HG02852 (cell line): Measurements from ENCODE around the gene MEOX1.

Experiments used
- ATAC-seq: cut with Tn5 transposase; IDR thresholded peaks from one replicate; pipeline ENCODE4 v1.9.1; 2021; ENCODE audit warnings: mild to moderate bottlenecking, moderate library complexity; ENCODE audit not compliant: unreplicated experiment

MEOX1 gene

GRCh38 chr17:43658900-43659299 is 2.8 kb downstream of the MEOX1 start:
- ATAC-seq: no peak

DNA sequence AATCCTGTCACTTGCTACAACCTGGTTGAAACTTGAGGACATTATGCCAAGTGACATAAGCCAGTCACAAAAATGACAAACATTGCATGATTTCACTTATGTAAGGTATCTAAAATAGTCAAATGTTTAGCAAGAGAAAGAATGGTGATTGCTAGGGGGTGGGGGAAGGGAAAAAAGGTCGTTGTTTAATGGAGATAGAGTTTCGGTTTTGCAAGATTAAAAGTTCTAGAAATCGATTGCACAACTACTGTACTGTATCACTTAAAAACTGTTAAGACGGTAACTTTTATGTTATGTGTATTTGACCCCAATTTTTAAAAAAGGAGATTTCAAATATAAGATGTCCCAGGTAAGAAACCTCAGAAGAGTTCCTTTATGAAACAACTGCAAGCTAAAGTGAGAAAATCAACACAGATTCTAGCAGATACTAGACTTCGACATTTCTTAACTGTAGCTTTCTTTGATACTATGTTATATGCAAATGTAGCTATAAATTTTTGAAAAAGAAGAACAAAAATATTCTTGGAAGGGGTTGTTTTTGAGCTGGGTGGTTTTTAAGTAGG is 5.9 kb downstream of the MEOX1 start:
- ATAC-seq: no peak

- no peak for ATAC-seq
Measured at GRCh38 chr17:43652124-43652480, 9.6 kb downstream of the MEOX1 start.

GRCh38 chr17:43650471-43650870 is 11.3 kb downstream of the MEOX1 start:
- no peak for ATAC-seq

- ATAC-seq: no peak
Measured at GRCh38 chr17:43648916-43649315, 12.8 kb downstream of the MEOX1 start.

DNA sequence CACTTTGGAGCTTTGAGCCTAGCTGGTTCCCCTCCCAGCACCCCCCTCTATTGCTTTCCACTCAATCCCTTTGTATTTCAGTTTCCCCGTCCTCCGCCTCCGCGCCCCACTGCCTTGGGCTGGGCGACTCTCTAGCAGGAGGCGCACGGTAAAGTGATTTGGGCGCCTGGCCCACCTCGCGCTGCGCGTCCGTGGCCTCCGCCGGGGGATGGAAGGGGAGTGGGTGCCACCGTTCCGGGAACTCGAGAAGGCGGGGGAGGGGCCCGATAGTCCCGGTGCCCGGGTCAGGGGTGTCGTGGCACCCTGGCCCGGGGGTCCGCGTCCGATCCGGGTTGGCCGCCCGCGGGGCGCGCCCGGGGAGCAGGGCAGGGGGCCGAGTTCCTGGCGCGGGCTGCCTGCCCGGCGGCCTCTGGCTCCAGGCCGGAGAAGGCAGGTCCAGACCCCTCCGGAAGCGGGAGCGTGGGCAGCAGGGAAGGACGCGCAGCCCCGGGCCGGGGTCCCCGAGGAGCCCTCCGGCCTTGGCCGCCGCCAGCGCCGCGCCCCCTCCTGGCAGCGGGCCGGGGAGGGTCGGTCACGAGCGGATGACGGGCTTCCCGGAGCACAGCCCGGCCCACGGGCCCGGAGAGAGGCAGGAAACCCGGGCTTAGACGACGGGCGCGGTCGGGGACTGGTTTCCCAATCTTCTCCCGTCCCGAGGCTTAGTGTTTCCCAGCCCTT is 15.8 kb downstream of the MEOX1 start:
- ATAC-seq: no peak

GRCh38 chr17:43645450-43645764 is 16.3 kb downstream of the MEOX1 start:
- ATAC-seq: no peak

GRCh38 chr17:43644081-43644480 is 17.6 kb downstream of the MEOX1 start:
- no peak for ATAC-seq

DNA sequence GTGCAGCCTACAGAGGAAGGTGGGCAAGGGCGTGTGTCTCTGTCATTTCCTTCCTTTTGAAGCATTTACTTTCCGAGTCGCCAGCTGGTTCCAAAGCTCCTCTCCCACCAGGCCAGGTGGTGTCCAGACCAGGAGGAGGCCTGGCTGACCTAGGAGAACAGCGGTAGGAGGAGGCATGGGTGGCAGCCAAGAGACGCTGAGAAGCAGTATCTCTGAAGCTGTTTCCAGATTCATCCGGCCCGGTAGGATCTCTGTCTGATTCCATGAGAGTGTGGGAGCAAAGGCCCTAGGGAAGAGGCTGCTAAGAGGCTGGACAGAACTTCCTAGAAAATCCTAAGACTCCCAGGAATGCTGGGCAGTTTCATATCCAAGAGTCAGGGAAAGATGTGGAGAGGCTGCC is 20.3 kb downstream of the MEOX1 start:
- no peak for ATAC-seq

DNA sequence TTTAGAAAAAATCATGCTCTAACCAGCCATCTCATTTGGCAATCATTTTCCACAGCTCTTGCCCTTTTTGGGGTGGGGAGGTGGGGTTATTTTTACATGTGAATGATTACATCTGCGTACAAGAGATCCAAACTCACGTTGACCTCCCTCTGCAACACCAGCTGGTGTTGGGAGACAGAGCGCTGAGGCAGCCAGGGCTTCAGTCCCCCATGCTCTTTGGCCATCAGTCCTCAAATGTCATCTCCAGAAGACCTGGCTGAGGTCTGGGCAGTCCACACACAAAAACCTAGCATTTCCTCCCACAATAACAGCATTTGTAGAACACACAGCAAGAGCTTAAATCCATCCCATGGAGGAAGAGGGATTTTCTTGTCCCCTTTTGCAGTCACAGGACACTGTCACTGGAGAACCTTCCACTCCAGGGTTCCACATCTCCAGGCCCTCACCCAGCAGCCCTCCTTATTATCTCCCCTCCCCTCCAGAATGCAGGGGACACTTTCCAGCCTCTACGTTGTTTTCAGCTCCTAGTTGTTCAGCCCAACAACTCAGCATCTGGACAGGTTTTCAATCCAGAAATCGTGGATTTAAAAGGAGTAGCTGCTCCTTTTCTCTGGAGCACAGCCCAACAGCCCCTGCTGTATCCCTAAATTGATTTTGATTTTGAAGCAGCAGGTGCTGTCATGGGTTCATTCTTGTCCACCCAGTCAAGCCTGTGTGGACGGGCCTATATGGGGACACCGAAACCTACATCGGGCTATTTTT is 21.1 kb downstream of the MEOX1 start:
- ATAC-seq: no peak

GRCh38 chr17:43637563-43638323 is 24.0 kb downstream of the MEOX1 start:
- no peak for ATAC-seq

DNA sequence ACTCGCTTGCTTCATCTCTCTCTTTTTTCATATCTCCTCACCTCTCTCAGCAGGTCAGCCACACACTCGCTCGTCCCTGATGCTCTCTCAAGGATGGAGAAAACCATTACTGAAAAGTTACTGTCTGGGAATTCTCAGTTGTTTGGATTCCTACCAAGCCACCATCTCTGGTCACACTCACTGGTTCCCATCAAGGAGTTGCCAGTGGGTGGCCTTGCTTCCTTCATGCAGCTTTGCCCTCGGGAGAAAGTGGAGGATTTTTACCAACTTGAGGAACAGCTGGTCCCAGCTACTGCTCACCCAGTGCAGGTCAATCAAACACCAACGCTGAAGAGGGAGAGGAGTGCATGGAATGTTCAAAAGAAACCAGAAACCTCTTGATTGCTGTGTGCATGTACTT is 25.3 kb downstream of the MEOX1 start:
- ATAC-seq: no peak

DNA sequence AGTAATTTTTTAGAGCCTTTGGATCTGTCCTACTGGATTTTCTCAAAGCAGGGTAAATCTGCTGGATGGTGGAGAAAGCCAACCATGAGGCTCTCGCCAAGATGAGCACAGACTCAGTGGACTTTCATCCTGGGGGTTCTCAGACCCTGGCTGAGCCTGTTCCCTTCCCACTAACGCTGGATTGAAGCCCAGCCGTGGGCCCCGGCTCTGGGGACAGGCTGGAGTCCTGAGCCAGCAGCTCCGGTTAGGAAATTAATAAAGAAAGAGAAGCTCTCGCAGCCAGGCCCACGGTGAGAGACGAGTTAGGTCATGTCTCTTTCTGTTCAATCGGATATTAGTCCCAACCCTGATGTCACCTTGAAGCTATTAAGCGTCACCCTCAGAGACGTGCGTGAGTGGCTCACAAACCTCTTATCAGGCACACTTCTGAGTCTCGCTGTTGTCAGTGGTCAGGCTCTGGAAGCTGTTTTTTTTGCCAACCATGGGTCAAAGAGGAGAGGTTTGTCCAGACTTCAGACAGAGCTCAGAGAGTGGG is 27.1 kb downstream of the MEOX1 start:
- no peak for ATAC-seq

GRCh38 chr17:43632221-43632620 is 29.5 kb downstream of the MEOX1 start:
- ATAC-seq: no peak

DNA sequence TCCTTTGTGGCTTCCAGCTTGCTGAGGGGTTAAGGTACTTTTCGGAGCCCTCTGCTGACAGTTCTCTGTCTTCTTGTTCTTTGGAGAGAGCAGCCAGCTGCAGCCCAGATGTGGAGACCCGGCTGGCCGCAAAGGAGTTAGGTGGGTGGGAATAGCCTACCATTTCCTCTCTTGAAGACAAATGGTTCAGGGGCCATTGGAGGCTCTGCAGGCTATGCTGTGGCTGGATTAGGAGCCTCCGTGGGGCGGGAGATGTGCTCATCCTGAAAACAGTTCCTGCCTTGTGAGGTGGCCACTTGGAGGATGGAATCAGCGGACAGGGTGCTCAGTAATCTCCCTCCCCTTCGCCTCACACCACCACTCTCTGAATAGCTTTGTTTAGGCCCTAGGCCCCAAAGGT is 30.3 kb downstream of the MEOX1 start:
- ATAC-seq: no peak

GRCh38 chr17:43628089-43628650 is 33.6 kb downstream of the MEOX1 start:
- no peak for ATAC-seq

DNA sequence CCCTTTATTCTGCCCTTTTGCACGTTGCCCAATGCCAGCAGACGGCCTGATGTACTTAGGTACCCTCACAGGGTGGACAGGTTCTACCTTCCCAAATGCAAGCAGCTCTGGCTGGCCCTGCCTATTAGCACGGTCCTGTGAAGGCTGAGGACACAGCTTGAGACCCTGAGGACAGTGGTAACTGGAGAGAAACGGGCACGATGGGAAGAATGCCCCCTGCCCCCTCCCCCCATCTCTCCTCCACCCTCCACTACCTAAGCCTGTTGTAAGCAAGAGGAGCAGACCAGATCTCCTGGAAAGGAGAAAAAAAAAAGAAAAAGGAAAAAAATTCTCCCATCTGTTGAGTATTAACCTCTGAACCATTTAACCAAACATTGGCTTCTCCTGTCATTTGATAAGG is 34.1 kb downstream of the MEOX1 start:
- no peak for ATAC-seq

DNA sequence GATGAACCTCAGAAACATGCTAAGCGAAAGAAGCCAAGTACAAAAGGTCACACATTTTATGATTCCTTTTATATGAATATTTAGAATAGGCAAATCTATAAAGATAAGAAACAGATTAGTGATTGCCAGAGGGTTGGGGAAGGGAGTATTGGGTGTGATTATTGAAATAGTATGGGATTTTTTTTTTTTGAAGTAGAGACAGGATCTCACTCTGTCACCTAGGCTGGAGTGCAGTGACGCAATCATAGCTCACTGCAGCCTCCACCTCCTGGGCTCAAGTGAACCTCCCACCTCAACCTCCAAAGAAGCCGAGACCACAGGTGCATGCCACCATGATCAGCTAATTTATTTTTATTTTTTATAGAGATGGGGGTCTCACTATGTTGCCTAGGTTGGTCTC is 35.7 kb downstream of the MEOX1 start:
- ATAC-seq: no peak

- ATAC-seq: no peak
Measured at GRCh38 chr17:43625606-43626005, 36.1 kb downstream of the MEOX1 start.

DNA sequence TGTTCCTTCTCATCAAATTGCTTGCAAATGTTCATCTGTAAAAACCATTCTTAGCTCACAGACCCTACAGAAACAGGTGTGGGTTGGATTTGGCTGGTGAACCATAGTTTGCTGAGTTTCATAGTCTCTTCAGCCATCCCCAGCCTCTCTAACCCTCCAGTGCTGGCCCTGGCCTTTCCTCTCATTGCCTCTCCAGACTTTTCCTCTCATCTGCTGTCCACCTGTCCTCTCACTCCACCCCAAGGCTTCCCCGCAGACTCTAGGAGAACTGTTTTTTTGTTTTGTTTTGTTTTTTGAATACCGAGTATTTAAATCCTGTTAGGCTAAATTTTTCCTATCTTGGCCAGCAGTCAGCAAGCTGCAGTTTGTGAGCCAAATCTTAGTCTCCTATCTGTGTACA is 41.1 kb downstream of the MEOX1 start:
- ATAC-seq: no peak

GRCh38 chr17:43620147-43620546 is 41.6 kb downstream of the MEOX1 start:
- ATAC-seq: no peak
